ENCODE results near the gene SLC51B.
A peak's percentile ranks its signal among the peaks of the same experiment; 100 is the strongest.
"Not testable (repeated sequence)": the region's sequence is repeated elsewhere in the genome, so short reads cannot be mapped to it uniquely, and the experiment has no call there.

SLC51B gene

GRCh38 chr15:65044724-65045481 lies at the start of gene SLC51B:
Gene SLC51B (plus strand): TSS chr15:65045387. CDS start chr15:65050005, 4,618 bp downstream.
- Histone ChIP-seq H3K36me3 (ENCODE audit: insufficient read depth, low read length) (no peaks in the 10 kb centered on the region), H3K9ac (ENCODE audit: low read depth, low read length) (no peak within 1 kb of the TSS), H3K4me1 (ENCODE audit: insufficient read depth, low read length) (peaks cover 3% of the 10 kb centered on the region; the same call in 1 of the 2 replicates), H3K9me3 (ENCODE audit: control insufficient read depth, insufficient read depth, low read length) (no peaks in the 10 kb centered on the region)

GRCh38 chr15:64997066-64997465 lies 48.1 kb upstream of the SLC51B start:
- no peaks in the 10 kb centered on the region for H3K9me3 ChIP-seq (ENCODE audit: control insufficient read depth, insufficient read depth, low read length)
- no peaks in the 10 kb centered on the region for H3K36me3 ChIP-seq (ENCODE audit: insufficient read depth, low read length)
- H3K4me1 ChIP-seq (ENCODE audit: insufficient read depth, low read length), result no peaks in the 10 kb centered on the region
- H3K9ac ChIP-seq (ENCODE audit: low read depth, low read length), result no peak overlapping the region

GRCh38 chr15:64997745-64998375 lies 47.3 kb upstream of the SLC51B start:
- Histone ChIP-seq H3K4me1 (ENCODE audit: insufficient read depth, low read length) (no peaks in the 10 kb centered on the region), H3K9me3 (ENCODE audit: control insufficient read depth, insufficient read depth, low read length) (no peaks in the 10 kb centered on the region), H3K9ac (ENCODE audit: low read depth, low read length) (no peak overlapping the region), H3K36me3 (ENCODE audit: insufficient read depth, low read length) (no peaks in the 10 kb centered on the region)

- H3K9me3 ChIP-seq (ENCODE audit: control insufficient read depth, insufficient read depth, low read length), result no peaks in the 10 kb centered on the region
- no peaks in the 10 kb centered on the region for H3K4me1 ChIP-seq (ENCODE audit: insufficient read depth, low read length)
- peaks cover 3% of the 10 kb centered on the region; the same call in 1 of the 2 replicates for H3K36me3 ChIP-seq (ENCODE audit: insufficient read depth, low read length)
- H3K9ac ChIP-seq (ENCODE audit: low read depth, low read length), result no peak overlapping the region
Observed at GRCh38 chr15:65004993-65005392, 40.2 kb upstream of the SLC51B start.

GRCh38 chr15:65006876-65007275 lies 38.3 kb upstream of the SLC51B start:
- no peak overlapping the region for H3K9ac ChIP-seq (ENCODE audit: low read depth, low read length)
- no peaks in the 10 kb centered on the region for H3K4me1 ChIP-seq (ENCODE audit: insufficient read depth, low read length)
- H3K9me3 ChIP-seq (ENCODE audit: control insufficient read depth, insufficient read depth, low read length), result no peaks in the 10 kb centered on the region
- peaks cover 3% of the 10 kb centered on the region; the same call in 1 of the 2 replicates for H3K36me3 ChIP-seq (ENCODE audit: insufficient read depth, low read length)

GRCh38 chr15:65008983-65009382 lies 36.2 kb upstream of the SLC51B start:
- Histone ChIP-seq H3K9ac (ENCODE audit: low read depth, low read length) (no peak overlapping the region), H3K36me3 (ENCODE audit: insufficient read depth, low read length) (peaks cover 13% of the 10 kb centered on the region), H3K4me1 (ENCODE audit: insufficient read depth, low read length) (no peaks in the 10 kb centered on the region), H3K9me3 (ENCODE audit: control insufficient read depth, insufficient read depth, low read length) (peaks cover 8% of the 10 kb centered on the region; the same call in 1 of the 2 replicates)

GRCh38 chr15:65011198-65011597 lies 34.0 kb upstream of the SLC51B start:
- peaks cover 15% of the 10 kb centered on the region for H3K36me3 ChIP-seq (ENCODE audit: insufficient read depth, low read length)
- H3K4me1 ChIP-seq (ENCODE audit: insufficient read depth, low read length); H3K9me3 ChIP-seq (ENCODE audit: control insufficient read depth, insufficient read depth, low read length); H3K9ac ChIP-seq (ENCODE audit: low read depth, low read length): not testable (repeated sequence)

- no peaks in the 10 kb centered on the region for H3K4me1 ChIP-seq (ENCODE audit: insufficient read depth, low read length)
- H3K36me3 ChIP-seq (ENCODE audit: insufficient read depth, low read length), result peaks cover 9% of the 10 kb centered on the region
- no peaks in the 10 kb centered on the region for H3K9me3 ChIP-seq (ENCODE audit: control insufficient read depth, insufficient read depth, low read length)
- H3K9ac ChIP-seq (ENCODE audit: low read depth, low read length), result no peak overlapping the region
Observed at GRCh38 chr15:65020419-65020818, 24.8 kb upstream of the SLC51B start.

GRCh38 chr15:65021488-65021887 lies 23.7 kb upstream of the SLC51B start:
- peaks cover 5% of the 10 kb centered on the region; the same call in 1 of the 2 replicates for H3K36me3 ChIP-seq (ENCODE audit: insufficient read depth, low read length)
- no peaks in the 10 kb centered on the region for H3K9me3 ChIP-seq (ENCODE audit: control insufficient read depth, insufficient read depth, low read length)
- no peak overlapping the region for H3K9ac ChIP-seq (ENCODE audit: low read depth, low read length)
- H3K4me1 ChIP-seq (ENCODE audit: insufficient read depth, low read length), result no peaks in the 10 kb centered on the region

- Histone ChIP-seq H3K36me3 (ENCODE audit: insufficient read depth, low read length) (peaks cover 3% of the 10 kb centered on the region; the same call in 1 of the 2 replicates), H3K9me3 (ENCODE audit: control insufficient read depth, insufficient read depth, low read length) (no peaks in the 10 kb centered on the region), H3K9ac (ENCODE audit: low read depth, low read length) (no peak overlapping the region), H3K4me1 (ENCODE audit: insufficient read depth, low read length) (0 out of 2 replicates have a peak, but pooled peaks cover 4% of the 10 kb centered on the region)
Observed at GRCh38 chr15:65026756-65027155, 18.4 kb upstream of the SLC51B start.

GRCh38 chr15:65027593-65027992 lies 17.6 kb upstream of the SLC51B start:
- H3K36me3 ChIP-seq (ENCODE audit: insufficient read depth, low read length), result peaks cover 3% of the 10 kb centered on the region; the same call in 1 of the 2 replicates
- H3K9ac ChIP-seq (ENCODE audit: low read depth, low read length), result no peak overlapping the region
- H3K4me1 ChIP-seq (ENCODE audit: insufficient read depth, low read length), result 0 out of 2 replicates have a peak, but pooled peaks cover 4% of the 10 kb centered on the region
- no peaks in the 10 kb centered on the region for H3K9me3 ChIP-seq (ENCODE audit: control insufficient read depth, insufficient read depth, low read length)

GRCh38 chr15:65028338-65028737 lies 16.8 kb upstream of the SLC51B start:
- Histone ChIP-seq H3K36me3 (ENCODE audit: insufficient read depth, low read length) (peaks cover 3% of the 10 kb centered on the region; the same call in 1 of the 2 replicates), H3K9me3 (ENCODE audit: control insufficient read depth, insufficient read depth, low read length) (no peaks in the 10 kb centered on the region), H3K4me1 (ENCODE audit: insufficient read depth, low read length) (peaks cover 7% of the 10 kb centered on the region), H3K9ac (ENCODE audit: low read depth, low read length) (peak overlapping the region; percentile 83; the same call in 1 of the 2 replicates)

- Histone ChIP-seq H3K9me3 (ENCODE audit: control insufficient read depth, insufficient read depth, low read length) (no peaks in the 10 kb centered on the region), H3K9ac (ENCODE audit: low read depth, low read length) (peak within 1 kb of the TSS; percentile 83), H3K4me1 (ENCODE audit: insufficient read depth, low read length) (peaks cover 10% of the 10 kb centered on the region), H3K36me3 (ENCODE audit: insufficient read depth, low read length) (peaks cover 3% of the 10 kb centered on the region; the same call in 1 of the 2 replicates)
Observed at GRCh38 chr15:65028921-65029735, 16.1 kb upstream of the SLC51B start, which contains the start of gene MTFMT. Gene MTFMT (minus strand): TSS chr15:65029639. CDS start chr15:65029613, 26 bp downstream.

GRCh38 chr15:65029736-65030208 lies 15.4 kb upstream of the SLC51B start:
- H3K9me3 ChIP-seq (ENCODE audit: control insufficient read depth, insufficient read depth, low read length), result no peaks in the 10 kb centered on the region
- H3K9ac ChIP-seq (ENCODE audit: low read depth, low read length), result peak overlapping the region; percentile 83; the same call in 1 of the 2 replicates
- no peaks in the 10 kb centered on the region; the same call in 1 of the 2 replicates for H3K36me3 ChIP-seq (ENCODE audit: insufficient read depth, low read length)
- peaks cover 10% of the 10 kb centered on the region for H3K4me1 ChIP-seq (ENCODE audit: insufficient read depth, low read length)

Measured in ES-I3 (cell line).